HG02763 (cell line): Measurements from ENCODE around the gene LMNTD1.
"Not testable (repeated sequence)": the region's sequence is repeated elsewhere in the genome, so short reads cannot be mapped to it uniquely, and the experiment has no call there.

Source experiments
- ATAC-seq: cut with Tn5 transposase; IDR thresholded peaks from one replicate; pipeline ENCODE4 v1.9.1; 2021; ENCODE audit warnings: mild to moderate bottlenecking, moderate library complexity; ENCODE audit not compliant: unreplicated experiment

Gene LMNTD1

DNA sequence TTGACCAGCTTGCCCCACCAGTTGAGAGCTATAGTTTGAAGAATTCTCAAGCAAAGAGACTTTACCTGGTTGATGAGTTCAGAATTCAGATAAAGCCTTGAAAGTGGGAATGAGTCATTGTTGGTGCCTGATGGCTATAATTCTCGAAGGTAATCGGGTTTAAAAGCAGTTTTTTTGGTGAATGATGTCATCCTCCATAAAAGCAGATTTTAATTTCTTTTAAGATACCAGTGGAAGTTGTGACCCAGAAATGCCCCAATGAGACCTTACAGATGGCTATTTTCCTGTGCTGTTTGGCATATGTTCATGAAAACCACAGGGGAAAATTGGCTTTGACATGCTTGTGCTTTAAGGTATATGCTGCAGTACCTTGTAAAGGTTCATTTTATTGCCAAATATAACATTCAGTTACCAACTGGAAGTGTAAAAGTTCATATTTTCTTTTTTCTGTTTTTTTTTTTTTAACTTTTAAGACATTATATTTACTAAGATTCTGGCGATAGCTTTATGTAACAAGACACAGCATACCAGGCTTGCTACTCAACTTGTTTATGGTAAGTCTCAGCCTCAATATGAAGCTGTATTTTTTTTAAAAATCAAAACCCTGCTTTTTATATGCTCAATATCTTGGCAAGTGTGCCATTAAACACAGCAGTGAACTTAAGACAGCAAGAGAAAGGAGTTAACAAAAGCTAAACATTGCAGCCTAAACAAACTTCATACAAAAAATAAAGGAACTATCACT is 119.3 kb downstream of the LMNTD1 start:
- no peak for ATAC-seq

DNA sequence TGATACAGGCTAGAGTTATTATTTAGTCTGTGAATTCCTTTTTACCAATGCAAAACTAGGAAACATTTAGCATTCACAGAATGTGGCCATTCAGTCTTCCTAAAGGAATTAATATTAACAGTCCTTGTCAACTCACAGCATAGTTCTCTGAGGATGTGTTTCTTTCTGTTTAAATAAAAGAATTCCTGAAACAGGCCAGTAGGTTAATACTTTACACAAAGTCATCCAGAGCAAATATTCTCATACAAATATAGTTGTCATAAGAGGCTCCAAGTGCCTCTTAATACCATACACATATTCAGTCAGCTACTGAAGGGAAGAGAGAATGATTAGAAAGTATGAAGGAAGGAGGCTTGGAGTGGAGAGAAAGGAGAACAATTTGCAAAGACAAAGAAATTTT is 120.1 kb downstream of the LMNTD1 start:
- no peak for ATAC-seq

DNA sequence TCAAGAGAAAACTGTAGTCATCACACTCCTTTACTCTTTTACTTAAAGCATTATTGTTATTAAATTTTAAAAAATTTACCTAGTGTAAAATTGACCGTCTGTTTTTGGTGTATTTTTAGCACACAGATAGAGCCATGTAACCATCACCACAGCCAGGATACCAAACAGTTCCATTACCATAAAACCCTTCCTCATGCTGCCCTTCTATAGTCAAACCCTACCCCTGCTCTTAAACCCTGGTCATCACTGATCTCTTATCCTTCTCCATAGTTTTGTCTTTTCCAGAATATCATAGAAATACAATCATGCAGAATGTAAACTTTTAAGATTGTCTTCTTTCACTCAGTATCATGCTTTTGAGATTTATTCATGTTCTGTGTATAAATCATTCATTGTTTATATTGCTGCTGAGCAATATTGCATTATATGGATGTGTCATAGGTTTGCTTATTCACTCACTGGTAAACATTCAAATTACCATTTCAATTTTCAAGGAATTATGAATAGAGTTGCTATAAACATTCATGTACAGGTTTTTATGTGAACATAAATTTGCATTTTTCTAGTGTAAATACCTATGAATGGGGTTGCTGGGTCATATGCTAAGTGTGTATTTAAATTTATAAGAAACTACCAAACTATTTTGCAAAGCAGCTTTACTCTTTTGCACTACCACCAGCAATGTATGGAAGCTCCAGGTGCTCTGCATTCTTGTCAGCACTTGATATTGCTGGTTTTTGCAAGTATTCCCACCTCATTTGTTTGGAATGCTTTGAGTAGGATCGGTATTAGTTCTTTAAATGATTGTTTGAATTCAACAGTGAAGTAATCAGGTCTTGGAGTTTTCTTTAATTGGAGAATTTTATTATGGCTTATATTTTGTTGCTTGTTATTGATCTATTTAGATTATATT is 125.5 kb downstream of the LMNTD1 start:
- no peak for ATAC-seq

DNA sequence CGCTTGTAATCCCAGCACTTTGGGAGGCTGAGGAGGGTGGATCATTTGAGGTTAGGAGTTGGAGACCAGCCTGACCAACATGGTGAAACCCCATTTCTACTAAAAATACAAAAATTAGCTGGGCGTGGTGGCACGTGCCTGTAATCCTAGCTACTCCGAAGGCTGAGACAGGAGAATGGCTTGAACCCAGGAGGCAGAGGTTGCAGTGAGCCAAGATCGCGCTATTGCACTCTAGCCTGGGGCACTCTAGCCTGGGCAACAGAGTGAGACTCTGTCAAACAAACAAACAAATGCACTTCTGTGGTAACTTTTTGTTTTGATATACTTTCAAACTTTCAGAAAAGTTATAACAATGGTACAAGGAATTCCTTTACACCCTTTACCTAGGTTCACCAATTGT is 126.3 kb downstream of the LMNTD1 start:
- ATAC-seq, result not testable (repeated sequence)
